GM12873 (cell line): ENCODE results near the gene ZC3H12D.

Experiments used
- TF ChIP-seq, protein P1 (sequence below): IDR thresholded peaks from 2 replicates; pipeline ENCODE4 v1.5.1; 2012; ENCODE audit warnings: low read depth, mild to moderate bottlenecking, moderate library complexity, low read length, control low read depth; ENCODE audit not compliant: insufficient read depth; ENCODE audit errors: missing control alignments

ZC3H12D gene

DNA sequence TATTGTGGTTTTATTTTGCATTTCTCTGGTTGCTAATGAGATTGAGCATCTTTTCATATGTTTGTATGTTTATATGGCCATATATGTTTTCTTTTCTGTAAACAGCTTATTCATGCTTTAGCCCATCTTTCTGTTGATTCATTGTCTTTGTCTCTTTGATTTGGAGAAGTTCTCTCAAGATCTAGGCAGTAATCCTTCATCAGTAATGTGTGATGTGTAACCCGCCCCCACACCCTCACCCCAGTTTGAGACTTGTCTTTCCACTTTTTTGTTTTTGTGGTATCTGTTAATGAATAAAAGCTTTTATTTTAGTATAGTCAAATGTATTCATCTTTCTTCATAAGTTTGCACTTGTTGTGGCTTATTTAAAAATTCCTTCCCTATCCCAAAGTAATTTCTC lies 26.0 kb downstream of the ZC3H12D start:
- TF ChIP-seq, protein P1, sequence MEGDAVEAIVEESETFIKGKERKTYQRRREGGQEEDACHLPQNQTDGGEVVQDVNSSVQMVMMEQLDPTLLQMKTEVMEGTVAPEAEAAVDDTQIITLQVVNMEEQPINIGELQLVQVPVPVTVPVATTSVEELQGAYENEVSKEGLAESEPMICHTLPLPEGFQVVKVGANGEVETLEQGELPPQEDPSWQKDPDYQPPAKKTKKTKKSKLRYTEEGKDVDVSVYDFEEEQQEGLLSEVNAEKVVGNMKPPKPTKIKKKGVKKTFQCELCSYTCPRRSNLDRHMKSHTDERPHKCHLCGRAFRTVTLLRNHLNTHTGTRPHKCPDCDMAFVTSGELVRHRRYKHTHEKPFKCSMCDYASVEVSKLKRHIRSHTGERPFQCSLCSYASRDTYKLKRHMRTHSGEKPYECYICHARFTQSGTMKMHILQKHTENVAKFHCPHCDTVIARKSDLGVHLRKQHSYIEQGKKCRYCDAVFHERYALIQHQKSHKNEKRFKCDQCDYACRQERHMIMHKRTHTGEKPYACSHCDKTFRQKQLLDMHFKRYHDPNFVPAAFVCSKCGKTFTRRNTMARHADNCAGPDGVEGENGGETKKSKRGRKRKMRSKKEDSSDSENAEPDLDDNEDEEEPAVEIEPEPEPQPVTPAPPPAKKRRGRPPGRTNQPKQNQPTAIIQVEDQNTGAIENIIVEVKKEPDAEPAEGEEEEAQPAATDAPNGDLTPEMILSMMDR = no peak

DNA sequence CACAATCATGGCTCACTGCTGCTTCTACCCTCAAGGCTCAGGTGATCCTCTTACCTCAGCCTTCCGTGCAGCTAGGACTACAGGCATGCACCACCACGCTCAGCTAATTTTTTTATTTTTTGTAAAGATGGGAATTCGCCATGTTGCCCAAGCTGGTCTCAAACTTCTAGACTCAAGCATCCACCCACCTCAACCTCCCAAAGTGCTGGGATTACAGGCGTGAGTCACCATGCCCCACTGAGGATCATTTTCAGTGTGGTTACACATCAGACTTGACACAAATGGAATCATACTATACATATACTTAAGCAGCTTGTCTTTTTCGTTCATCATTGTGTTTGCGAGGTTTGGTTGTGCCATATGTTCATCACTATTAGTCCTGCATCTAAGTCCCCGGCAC lies 26.6 kb downstream of the ZC3H12D start:
- TF ChIP-seq, protein P1 = no peak

- TF ChIP-seq, protein P1 = no peak
Observed at GRCh38 chr6:149457316-149457884, 27.4 kb downstream of the ZC3H12D start.

DNA sequence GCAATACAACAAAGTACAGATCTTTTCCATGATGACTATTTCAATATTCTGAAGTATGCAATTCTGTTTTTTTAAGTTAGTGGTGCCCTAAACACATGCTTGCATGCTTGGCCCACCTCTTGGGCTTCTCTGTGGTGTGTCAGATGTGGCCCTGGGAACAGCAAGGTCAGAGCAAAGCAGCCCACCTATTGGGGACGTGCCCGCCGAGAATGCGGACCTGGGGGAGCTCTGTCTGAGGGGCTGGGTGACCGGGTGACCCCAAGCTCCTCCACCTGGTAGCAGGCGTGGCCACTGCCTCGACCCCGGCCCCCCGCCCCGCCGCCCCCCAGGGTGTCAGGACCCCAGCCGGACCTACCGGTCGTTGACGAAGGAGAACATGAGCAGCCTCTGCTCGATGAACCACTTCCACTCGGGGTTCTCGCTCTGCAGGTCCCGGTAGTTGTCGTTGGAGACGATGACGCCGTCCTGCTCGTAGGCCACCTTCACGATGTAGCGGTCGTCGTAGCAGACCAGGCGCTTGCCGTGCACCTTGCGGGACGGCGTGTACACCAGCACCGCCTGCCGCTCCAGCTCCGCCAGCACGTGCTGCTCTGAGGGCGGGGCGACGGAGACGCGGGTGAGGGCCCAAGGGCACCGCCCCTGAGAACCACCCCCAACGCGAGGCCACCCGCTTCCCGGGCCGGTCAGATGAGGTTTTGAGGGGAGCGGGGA lies 28.3 kb downstream of the ZC3H12D start:
- TF ChIP-seq, protein P1 = no peak

GRCh38 chr6:149455031-149455732 lies 29.6 kb downstream of the ZC3H12D start:
- TF ChIP-seq, protein P1 = no peak

- TF ChIP-seq, protein P1 = no peak
Observed at GRCh38 chr6:149454346-149454848, 30.4 kb downstream of the ZC3H12D start.
